IMR-90 (cell line): ENCODE data around the gene SNX11. TPM values are rescaled to one million over a fixed set of nuclear protein-coding genes. Genes with fewer than 3 reads are reported as not detected.

Experiments used
- ATAC-seq: fragments of 200-7000 bp; cut with Tn5 transposase; 2 replicates; pipeline ENCODE4 v1.9.1; 2020; ENCODE audit warnings: low read depth, mild to moderate bottlenecking, moderate library complexity
- BruUV-seq: library from RNA; stranded (reverse); fragments of 400-500 nt; replicated peaks from 2 replicates; lab custom pipeline; 2021; lab: Mats Ljungman, UMichigan
- CTCF ChIA-PET: fragments of 300-600 bp; formaldehyde crosslinking; extraction: SDS; loops from one replicate; lab custom pipeline; 2021; ENCODE audit warnings: antibody characterized with exemption; lab: Yijun Ruan, JAX
- POLR2A ChIA-PET: fragments of 300-600 bp; sonication (Branson Sonifier 250); formaldehyde crosslinking; loops from one replicate; lab custom pipeline; 2022; ENCODE audit warnings: antibody characterized with exemption; ENCODE audit not compliant: unreplicated experiment; lab: Charles Lee
- DNase-seq: peaks from one replicate; pipeline ENCODE4 v3.0.0; 2013
- H2AFZ ChIP-seq: replicated peaks from 2 replicates; pipeline ENCODE3; 2013; ENCODE audit warnings: low read length, mild to moderate bottlenecking; ENCODE audit not compliant: poor library complexity
- H2AK5ac ChIP-seq: 2 replicates; pipeline ENCODE4 v1.6.1; 2013; ENCODE audit warnings: low read depth, low read length, inconsistent platforms
- H2AK9ac ChIP-seq: replicated peaks from 2 replicates; pipeline ENCODE3; 2013; ENCODE audit warnings: mild to moderate bottlenecking, low read depth, low read length, moderate library complexity; ENCODE audit not compliant: poor library complexity
- H2BK120ac ChIP-seq: 2 replicates; pipeline ENCODE4 v1.6.1; 2013; ENCODE audit warnings: low read depth, low read length, inconsistent platforms
- H2BK15ac ChIP-seq: 3 replicates; pipeline ENCODE4 v1.6.1; 2013; ENCODE audit warnings: low read depth, low read length, inconsistent platforms
- H2BK20ac ChIP-seq: 2 replicates; pipeline ENCODE4 v1.6.1; 2013; ENCODE audit warnings: low read depth, mild to moderate bottlenecking, inconsistent platforms, low read length, moderate library complexity
- H2BK5ac ChIP-seq: 2 replicates; pipeline ENCODE4 v1.6.1; 2013; ENCODE audit warnings: mild to moderate bottlenecking, low read depth, low read length, inconsistent platforms; ENCODE audit not compliant: poor library complexity, severe bottlenecking
- H3K14ac ChIP-seq: replicated peaks from 2 replicates; pipeline ENCODE4 v1.6.1; 2013; ENCODE audit warnings: low read depth, low read length, inconsistent platforms
- H3K18ac ChIP-seq: 2 replicates; pipeline ENCODE4 v1.6.1; 2013; ENCODE audit warnings: low read depth, low read length, control low read depth
- H3K23ac ChIP-seq: 2 replicates; pipeline ENCODE4 v1.6.1; 2013; ENCODE audit warnings: low read depth, low read length, inconsistent platforms
- H3K27ac ChIP-seq: 2 replicates; pipeline ENCODE4 v1.5.1; 2013; ENCODE audit warnings: mild to moderate bottlenecking, control low read depth, low read length; ENCODE audit not compliant: insufficient read depth
- H3K27me3 ChIP-seq: 2 replicates; pipeline ENCODE4 v1.6.1; 2013; ENCODE audit warnings: low read length; ENCODE audit not compliant: control insufficient read depth, insufficient read depth
- H3K36me3 ChIP-seq: 2 replicates; pipeline ENCODE4 v1.6.1; 2013; ENCODE audit warnings: low read length, mixed read lengths; ENCODE audit not compliant: control insufficient read depth, insufficient read depth
- H3K4ac ChIP-seq: 2 replicates; pipeline ENCODE4 v1.6.1; 2013; ENCODE audit warnings: low read depth, low read length, inconsistent platforms
- H3K4me1 ChIP-seq: 2 replicates; pipeline ENCODE4 v1.6.1; 2013; ENCODE audit warnings: low read length, mixed read lengths; ENCODE audit not compliant: control insufficient read depth, insufficient read depth
- H3K4me2 ChIP-seq: 2 replicates; pipeline ENCODE4 v1.6.1; 2013; ENCODE audit warnings: low read depth, mild to moderate bottlenecking, control low read depth, low read length, moderate library complexity
- H3K4me3 ChIP-seq: 2 replicates; pipeline ENCODE4 v1.5.1; 2013; ENCODE audit warnings: low read depth, mild to moderate bottlenecking, control low read depth, low read length, moderate library complexity; ENCODE audit not compliant: insufficient read depth
- H3K56ac ChIP-seq: 2 replicates; pipeline ENCODE4 v1.6.1; 2013; ENCODE audit warnings: low read length, inconsistent platforms; ENCODE audit not compliant: insufficient read depth; ENCODE audit errors: extremely low read depth
- H3K79me1 ChIP-seq, 2 experiments: 2 replicates each; pipeline ENCODE4 v1.6.1; 2013; ENCODE audit warnings: low read length in 2 of 2, inconsistent platforms in 1 of 2, low read depth in 1 of 2
- H3K9ac ChIP-seq: 2 replicates; pipeline ENCODE4 v1.6.1; 2013; ENCODE audit warnings: low read depth, low read length, control low read depth
- H3K9me1 ChIP-seq: 2 replicates; pipeline ENCODE4 v1.6.1; 2013; ENCODE audit warnings: low read length, inconsistent platforms; ENCODE audit not compliant: insufficient read depth
- H3K9me3 ChIP-seq: 2 replicates; pipeline ENCODE4 v1.6.1; 2013; ENCODE audit warnings: low read length; ENCODE audit not compliant: control insufficient read depth, insufficient read depth
- H4K20me1 ChIP-seq: 2 replicates; pipeline ENCODE4 v1.6.1; 2013; ENCODE audit warnings: low read length, inconsistent platforms; ENCODE audit not compliant: insufficient read depth
- H4K5ac ChIP-seq: 2 replicates; pipeline ENCODE4 v1.6.1; 2013; ENCODE audit warnings: mild to moderate bottlenecking, low read depth, low read length, control low read depth
- H4K8ac ChIP-seq, 2 experiments: 2 replicates each; pipeline ENCODE4 v1.6.1; 2013; ENCODE audit warnings: low read depth in 2 of 2, low read length in 2 of 2, control low read depth in 1 of 2, inconsistent platforms in 1 of 2
- H4K91ac ChIP-seq: 2 replicates; pipeline ENCODE4 v1.6.1; 2013; ENCODE audit warnings: low read depth, low read length, inconsistent platforms; ENCODE audit not compliant: insufficient read depth
- BHLHE40 ChIP-seq: fragments of 150-350 bp; IDR thresholded peaks from 2 replicates; pipeline ENCODE4 v1.6.1; 2016; ENCODE audit warnings: mild to moderate bottlenecking, low read depth, low read length
- CEBPB ChIP-seq: IDR thresholded peaks from 2 replicates; pipeline ENCODE4 v1.6.1; 2012; ENCODE audit warnings: low read depth, low read length, improper control_type of control experiment
- CHD1 ChIP-seq: IDR thresholded peaks from 2 replicates; pipeline ENCODE4 v1.6.1; 2012; ENCODE audit warnings: low read depth, low read length, improper control_type of control experiment
- ELK1 ChIP-seq: fragments of 150-350 bp; IDR thresholded peaks from 2 replicates; pipeline ENCODE4 v1.6.1; 2016; ENCODE audit warnings: low read depth, mild to moderate bottlenecking, low read length, moderate library complexity, borderline replicate concordance
- FOS ChIP-seq: fragments of 150-350 bp; IDR thresholded peaks from 2 replicates; pipeline ENCODE4 v1.6.1; 2016; ENCODE audit warnings: low read depth, low read length
- MAZ ChIP-seq: IDR thresholded peaks from 2 replicates; pipeline ENCODE4 v1.6.1; 2012; ENCODE audit warnings: low read depth, mild to moderate bottlenecking, low read length, improper control_type of control experiment, moderate library complexity, borderline replicate concordance
- MXI1 ChIP-seq: IDR thresholded peaks from 2 replicates; pipeline ENCODE4 v1.6.1; 2012; ENCODE audit warnings: low read depth, mild to moderate bottlenecking, low read length, moderate library complexity, borderline replicate concordance
- NFE2L2 ChIP-seq: fragments of 150-350 bp; IDR thresholded peaks from 2 replicates; pipeline ENCODE4 v1.6.1; 2016; ENCODE audit warnings: low read depth, mild to moderate bottlenecking, low read length
- RAD21 ChIP-seq: IDR thresholded peaks from 2 replicates; pipeline ENCODE4 v1.6.1; 2012; ENCODE audit warnings: low read length, improper control_type of control experiment
- RCOR1 ChIP-seq: IDR thresholded peaks from 2 replicates; pipeline ENCODE4 v1.6.1; 2012; ENCODE audit warnings: mild to moderate bottlenecking, low read length, improper control_type of control experiment; ENCODE audit not compliant: insufficient replicate concordance
- SMC3 ChIP-seq: fragments of 150-350 bp; IDR thresholded peaks from 2 replicates; pipeline ENCODE4 v1.6.1; 2016; ENCODE audit warnings: low read depth, mild to moderate bottlenecking, antibody characterized with exemption, low read length, moderate library complexity
- WGBS, 2 experiments: methylation state at CpG; one replicate each; pipeline versions ENCODE4 v1.1.5 to v1.1.7; 2013; ENCODE audit warnings: missing lambda C conversion rate in 2 of 2; ENCODE audit not compliant: insufficient read length in 1 of 2; ENCODE audit errors: extremely low coverage in 2 of 2; 5-methylcytosine and 5-hydroxymethylcytosine counted together
- dilution Hi-C: fragments of 300-500 bp; cut with HindIII; formaldehyde crosslinking; loops from one replicate; pipeline ENCODE4 v1.14.3; 2018; ENCODE audit warnings: low sequenced_read_pairs; ENCODE audit not compliant: unreplicated experiment
- in situ Hi-C: fragments of 300-500 bp; cut with MboI; formaldehyde crosslinking; loops from 3 replicates; pipeline ENCODE4 v1.14.3; 2019; ENCODE audit warnings: low sequenced_read_pairs, inconsistent platforms, mixed read lengths
- intact Hi-C: fragments of 100-400 bp; cut with micrococcal nuclease; formaldehyde crosslinking; loops from 2 replicates; pipeline ENCODE4 v1.10.0; 2022
- polyA plus RNA-seq, 3 experiments: library from polyadenylated mRNA; depleted of rRNA; stranded (reverse); fragments of >200 nt; gene quantifications; 2 replicates each; pipeline ENCODE4 v1.2.3, GENCODE V29; 2012; ENCODE audit warnings: low replicate concordance in 1 of 3
- total RNA-seq: library from RNA; depleted of rRNA; stranded (reverse); fragments of >200 nt; gene quantifications from 2 replicates; pipeline ENCODE4 v1.2.3, GENCODE V29; 2012
- TF ChIP-seq, protein P1 (sequence below): fragments of 150-350 bp; IDR thresholded peaks from 2 replicates; pipeline ENCODE4 v1.6.1; 2017; ENCODE audit warnings: mild to moderate bottlenecking, antibody characterized with exemption, low read length, low read depth

SNX11 gene
- total and polyA plus RNA-seq, 2 of the 4 experiments (the other 2 are of a cell fraction): 14.7 to 16.9 TPM

DNA sequence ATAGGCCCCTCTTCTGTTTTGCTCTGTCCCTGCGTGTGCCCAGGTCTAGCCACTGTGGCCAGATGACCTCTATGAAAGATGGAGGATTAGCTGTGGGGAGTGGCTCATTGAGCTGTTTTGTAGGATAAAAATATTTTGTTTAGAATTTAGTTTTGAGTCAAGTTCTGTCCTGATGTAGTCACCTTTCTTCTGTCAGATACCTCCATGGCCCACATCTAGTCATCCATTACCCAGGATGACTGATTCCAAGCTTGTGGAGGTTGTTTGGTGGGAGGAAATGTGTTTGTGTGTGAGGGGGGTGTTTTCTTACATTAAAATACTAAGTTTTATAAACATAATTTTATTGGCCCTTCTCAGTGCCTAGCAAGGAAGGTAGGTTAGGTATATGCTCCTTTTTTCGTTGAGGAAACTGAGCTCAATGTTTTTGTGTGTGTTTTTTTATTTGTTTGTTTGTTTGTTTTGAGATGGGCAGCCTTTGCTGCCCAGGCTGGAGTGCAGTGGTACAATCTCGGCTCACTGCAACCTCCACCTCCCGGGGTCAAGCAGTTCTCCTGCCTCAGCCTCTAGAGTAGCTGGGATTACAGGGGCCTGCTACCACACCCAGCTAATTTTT lies 16.3 kb downstream of the SNX11 start:
- Histone ChIP-seq H3K36me3 (peaks cover 30% of the 10 kb centered on the region), H3K27me3 (0 out of 2 replicates have a peak, but pooled peaks cover 2% of the 10 kb centered on the region), H3K4me2 (no peak overlapping the region), H3K9me3 (no peaks in the 10 kb centered on the region), H4K20me1 (no peaks in the 10 kb centered on the region), H3K4ac (no peak overlapping the region), H3K56ac (no peak overlapping the region), H3K23ac (no peak overlapping the region), H2BK120ac (no peak overlapping the region), H2BK15ac (no peak overlapping the region), H3K14ac (no peak overlapping the region), H4K5ac (no peak overlapping the region), H2AK9ac (no peak overlapping the region), H3K79me1 (peaks cover 0 to 2% of the 10 kb centered on the region in 2 experiments; a peak in 1 of 4 replicates), H2AK5ac (no peak overlapping the region), H4K91ac (no peak overlapping the region), H3K4me3 (no peak overlapping the region), H2AFZ (no peak overlapping the region), H2BK5ac (no peak overlapping the region), H4K8ac (no peak overlapping the region), H3K18ac (no peak overlapping the region), H3K9ac (no peak overlapping the region), H3K27ac (no peak overlapping the region), H2BK20ac (no peak overlapping the region), H3K9me1 (no peaks in the 10 kb centered on the region), H3K4me1 (no peaks in the 10 kb centered on the region)
- ATAC-seq (no peak), DNase-seq (no peak)
- in situ Hi-C loops: no loop called here
- ChIA-PET POLR2A (no interaction called here), CTCF (no interaction called here)
- TF ChIP-seq RAD21: no peak
- no peak for TF ChIP-seq NFE2L2
- TF ChIP-seq, protein P1, sequence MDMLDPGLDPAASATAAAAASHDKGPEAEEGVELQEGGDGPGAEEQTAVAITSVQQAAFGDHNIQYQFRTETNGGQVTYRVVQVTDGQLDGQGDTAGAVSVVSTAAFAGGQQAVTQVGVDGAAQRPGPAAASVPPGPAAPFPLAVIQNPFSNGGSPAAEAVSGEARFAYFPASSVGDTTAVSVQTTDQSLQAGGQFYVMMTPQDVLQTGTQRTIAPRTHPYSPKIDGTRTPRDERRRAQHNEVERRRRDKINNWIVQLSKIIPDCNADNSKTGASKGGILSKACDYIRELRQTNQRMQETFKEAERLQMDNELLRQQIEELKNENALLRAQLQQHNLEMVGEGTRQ: no peak
- no peak for TF ChIP-seq FOS
- no peak for TF ChIP-seq ELK1
- TF ChIP-seq BHLHE40: no peak
- no peak for TF ChIP-seq MAZ
- no peak for TF ChIP-seq CEBPB
- TF ChIP-seq CHD1: no peak
- TF ChIP-seq MXI1: no peak
- TF ChIP-seq SMC3: no peak
- TF ChIP-seq RCOR1: no peak
- WGBS, 2 experiments: no CpG with 5 or more reads among the region's 4 CpGs
- dilution Hi-C loops: no loop called here
- intact Hi-C loops: no loop called here
- BruUV-seq: no TSS peak
